GM18505 (cell line): Measurements from ENCODE around the gene ARPC1A.
"Not testable (repeated sequence)": the region's sequence is repeated elsewhere in the genome, so short reads cannot be mapped to it uniquely, and the experiment has no call there.

Experiments
- ATAC-seq: cut with Tn5 transposase; IDR thresholded peaks from one replicate; pipeline ENCODE4 v1.9.1; 2021; ENCODE audit not compliant: unreplicated experiment
- POLR2A ChIP-seq: IDR thresholded peaks from 4 replicates; pipeline ENCODE4 v1.6.1; 2011; ENCODE audit warnings: borderline replicate concordance; ENCODE audit not compliant: insufficient read depth, insufficient read length; ENCODE audit errors: extremely low read depth

Gene ARPC1A

GRCh38 chr7:99325592-99326407 lies at the start of gene ARPC1A:
TSS of gene ARPC1A (plus strand) at chr7:99325898. CDS start at chr7:99333354, 7,456 bp downstream.
- TF ChIP-seq POLR2A = peak; percentile 97
- peak; percentile 92 for ATAC-seq

- TF ChIP-seq POLR2A = no peak
- ATAC-seq = no peak
Measured at GRCh38 chr7:99278180-99278579, 47.5 kb upstream of the ARPC1A start.

- not testable (repeated sequence) for ATAC-seq
Measured at GRCh38 chr7:99284165-99284564, 41.5 kb upstream of the ARPC1A start.

- no peak for TF ChIP-seq POLR2A
Measured at GRCh38 chr7:99287779-99288534, 37.7 kb upstream of the ARPC1A start.

GRCh38 chr7:99289185-99289584 lies 36.5 kb upstream of the ARPC1A start:
- ATAC-seq = no peak
- TF ChIP-seq POLR2A = no peak

More at GRCh38 chr7:99287779-99288534, 37.7 kb upstream of the ARPC1A start:
- no peak for ATAC-seq

GRCh38 chr7:99290148-99290547 lies 35.5 kb upstream of the ARPC1A start:
- not testable (repeated sequence) for ATAC-seq

GRCh38 chr7:99290980-99291607 lies 34.6 kb upstream of the ARPC1A start:
- ATAC-seq = no peak
- no peak for TF ChIP-seq POLR2A

- ATAC-seq = no peak
- no peak for TF ChIP-seq POLR2A
Measured at GRCh38 chr7:99292127-99292526, 33.6 kb upstream of the ARPC1A start.

GRCh38 chr7:99293167-99293566 lies 32.5 kb upstream of the ARPC1A start:
- ATAC-seq = no peak
- TF ChIP-seq POLR2A = no peak

GRCh38 chr7:99293650-99294049 lies 32.0 kb upstream of the ARPC1A start:
- ATAC-seq = no peak
- no peak for TF ChIP-seq POLR2A

GRCh38 chr7:99296471-99296870 lies 29.2 kb upstream of the ARPC1A start:
- TF ChIP-seq POLR2A = no peak

GRCh38 chr7:99301496-99301895 lies 24.2 kb upstream of the ARPC1A start:
- no peak for TF ChIP-seq POLR2A

More at GRCh38 chr7:99296471-99296870, 29.2 kb upstream of the ARPC1A start:
- ATAC-seq = no peak

GRCh38 chr7:99305473-99306260 lies 20.0 kb upstream of the ARPC1A start:
- TF ChIP-seq POLR2A = no peak
- ATAC-seq = no peak

More at GRCh38 chr7:99301496-99301895, 24.2 kb upstream of the ARPC1A start:
- no peak for ATAC-seq

- ATAC-seq = no peak
- TF ChIP-seq POLR2A = no peak
Measured at GRCh38 chr7:99308461-99309074, 17.1 kb upstream of the ARPC1A start.
